Thoracic aorta (tissue), 2 donors: ENCODE measurements around the gene ISG15. TPM values are rescaled to one million over a fixed set of nuclear protein-coding genes. Genes with fewer than 3 reads are reported as not detected.

Experiments
- ATAC-seq: fragments of 150-250 bp; one replicate; pipeline ENCODE4 v1.8.0; 2017; ENCODE audit warnings: low read depth; ENCODE audit not compliant: insufficient number of reproducible peaks, low FRiP score
- DNase-seq: peaks from one replicate; pipeline ENCODE4 v3.0.0-alpha.2; 2020; ENCODE audit warnings: low spot score
- H3K27ac ChIP-seq, 2 donors: fragments of 200-600 bp; sonication (generic); 1 replicate in 1 of 2; 2 replicates in 1 of 2; pipeline ENCODE4 v1.5.1; 2016; ENCODE audit warnings: mild to moderate bottlenecking in 2 of 2, moderate library complexity in 2 of 2
- H3K27me3 ChIP-seq: fragments of 200-600 bp; sonication (generic); replicated peaks from 2 replicates; pipeline ENCODE4 v1.6.0; 2016; ENCODE audit warnings: mild to moderate bottlenecking; ENCODE audit not compliant: insufficient read depth
- H3K36me3 ChIP-seq: fragments of 200-600 bp; sonication (generic); one replicate; pipeline ENCODE4 v1.5.1; 2016
- H3K4me1 ChIP-seq, 2 donors: fragments of 200-600 bp; sonication (generic); 1 replicate in 1 of 2; 2 replicates in 1 of 2; pipeline versions ENCODE4 v1.5.1 to v1.6.0; 2016; ENCODE audit warnings: low read depth in 2 of 2, mild to moderate bottlenecking in 1 of 2; ENCODE audit not compliant: control insufficient read depth in 1 of 2
- H3K4me3 ChIP-seq: fragments of 200-600 bp; sonication (generic); 2 replicates; pipeline ENCODE4 v1.5.1; 2016; ENCODE audit warnings: mild to moderate bottlenecking
- H3K9me3 ChIP-seq: fragments of 200-600 bp; sonication (generic); 2 replicates; pipeline ENCODE4 v1.5.1; 2016
- CTCF ChIP-seq: fragments of 200-600 bp; sonication (generic); IDR thresholded peaks from one replicate; pipeline ENCODE4 v1.5.1; 2019; ENCODE audit warnings: antibody characterized with exemption
- total RNA-seq, 2 donors: library from RNA; depleted of rRNA; stranded (reverse); fragments of >200 nt; gene quantifications; one replicate each; pipeline versions ENCODE4 v1.1.0 to v1.2.3, GENCODE V29; 2016

The ISG15 gene
- total RNA-seq, 2 donors from 2014 or later, result 31.5 to 104 TPM

- Histone ChIP-seq H3K4me3 (no peak overlapping the region), H3K36me3 (no peaks in the 10 kb centered on the region), H3K9me3 (no peaks in the 10 kb centered on the region), H3K27me3 (no peaks in the 10 kb centered on the region), H3K4me1 (peaks cover 9 to 29% of the 10 kb centered on the region in 2 donors), H3K27ac (no peak overlapping the region)
- no peak for DNase-seq
- no peak for ATAC-seq
- TF ChIP-seq CTCF, result no peak
Observed at GRCh38 chr1:997713-997992, 15.6 kb upstream of the ISG15 start.

GRCh38 chr1:997993-998744, 15.1 kb upstream of the ISG15 start:
- H3K27ac ChIP-seq, result no peak overlapping the region
- ATAC-seq (no peak), DNase-seq (no peak)

GRCh38 chr1:998745-998994, 14.6 kb upstream of the ISG15 start:
- Histone ChIP-seq H3K36me3 (no peaks in the 10 kb centered on the region), H3K27me3 (no peaks in the 10 kb centered on the region), H3K27ac (no peak overlapping the region), H3K9me3 (no peaks in the 10 kb centered on the region), H3K4me3 (peak overlapping the region; percentile 98), H3K4me1 (peaks cover 9 to 29% of the 10 kb centered on the region in 2 donors)
- no peak for TF ChIP-seq CTCF
- ATAC-seq, result no peak
- no peak for DNase-seq

More at GRCh38 chr1:997993-998744, 15.1 kb upstream of the ISG15 start:
- H3K4me1 ChIP-seq, result peaks cover 9 to 29% of the 10 kb centered on the region in 2 donors
- peak overlapping the region; percentile 98 for H3K4me3 ChIP-seq
- H3K9me3 ChIP-seq, result no peaks in the 10 kb centered on the region
- no peaks in the 10 kb centered on the region for H3K36me3 ChIP-seq
- no peak for TF ChIP-seq CTCF
- H3K27me3 ChIP-seq, result no peaks in the 10 kb centered on the region

GRCh38 chr1:998995-999724, 14.1 kb upstream of the ISG15 start:
- Histone ChIP-seq H3K4me1 (peaks cover 9 to 29% of the 10 kb centered on the region in 2 donors), H3K27me3 (no peaks in the 10 kb centered on the region), H3K27ac (peak overlapping the region; percentile 99), H3K4me3 (peak overlapping the region; percentile 98), H3K9me3 (no peaks in the 10 kb centered on the region), H3K36me3 (no peaks in the 10 kb centered on the region)
- ATAC-seq (no peak), DNase-seq (no peak)
- no peak for TF ChIP-seq CTCF

GRCh38 chr1:999725-1000356, 13.5 kb upstream of the ISG15 start, which contains the start of gene HES4:
HES4 (minus strand) TSS chr1:1000097; CDS start chr1:999973, 124 bp downstream.
- peak within 1 kb of the TSS; percentile 99 for H3K27ac ChIP-seq
- no peaks in the 10 kb centered on the region for H3K9me3 ChIP-seq
- ATAC-seq (peak; percentile 74), DNase-seq (peak; percentile 81)
- H3K4me1 ChIP-seq, result peaks cover 9 to 34% of the 10 kb centered on the region in 2 donors
- H3K4me3 ChIP-seq, result peak within 1 kb of the TSS; percentile 98
- no peaks in the 10 kb centered on the region for H3K36me3 ChIP-seq
- H3K27me3 ChIP-seq, result no peaks in the 10 kb centered on the region
- TF ChIP-seq CTCF, result no peak
